Measurements from ENCODE around the gene DNAH7.

DNA sequence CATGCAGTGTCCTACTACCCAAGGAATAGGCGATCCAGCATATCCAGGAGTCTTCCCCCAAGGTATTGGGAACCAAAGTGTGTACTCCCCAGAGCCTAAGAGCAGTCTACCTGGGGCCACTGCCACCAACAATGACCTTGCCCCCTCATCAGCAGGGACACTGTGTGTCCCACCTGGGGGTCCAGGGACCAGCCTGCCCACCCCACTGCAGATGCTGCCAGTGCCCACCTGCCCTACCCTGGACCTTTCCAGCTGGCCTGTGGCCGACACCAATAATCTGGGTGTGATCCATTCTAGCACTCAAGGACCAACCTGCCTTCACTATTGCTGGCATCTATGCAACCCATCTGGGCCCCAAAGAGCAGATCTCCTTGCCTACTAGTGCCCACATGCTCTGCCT is 32.2 kb downstream of the DNAH7 start:
- TF ChIP-seq POLR2AphosphoS5 (IDR thresholded peaks at IDR 0.05) (no peak), CTCF (IDR thresholded peaks at IDR 0.05 in 8 of 11, conservative IDR thresholded peaks at IDR 0.05 in 3 of 11) (no peak), POLR2A (IDR thresholded peaks at IDR 0.05) (no peak)

Data from spleen (tissue), 7 donors.